Stimulated activated CD4-positive, alpha-beta T cell treated with anti-CD3 and anti-CD28 coated beads, TNF-alpha, amount 100 ng/mL, for 4 hours (primary cell): ENCODE data around the gene PKMYT1.
"Not testable (repeated sequence)": the region's sequence is repeated elsewhere in the genome, so short reads cannot be mapped to it uniquely, and the experiment has no call there.

ENCODE experiments used
- DNase-seq, 3 experiments: peaks; one replicate each; pipeline ENCODE4 v3.0.0-alpha.2; 2020; ENCODE audit warnings: low read depth in 3 of 3

PKMYT1 gene

GRCh38 chr16:2960183-2961010 lies 19.8 kb downstream of the PKMYT1 start:
- no peak for DNase-seq

DNA sequence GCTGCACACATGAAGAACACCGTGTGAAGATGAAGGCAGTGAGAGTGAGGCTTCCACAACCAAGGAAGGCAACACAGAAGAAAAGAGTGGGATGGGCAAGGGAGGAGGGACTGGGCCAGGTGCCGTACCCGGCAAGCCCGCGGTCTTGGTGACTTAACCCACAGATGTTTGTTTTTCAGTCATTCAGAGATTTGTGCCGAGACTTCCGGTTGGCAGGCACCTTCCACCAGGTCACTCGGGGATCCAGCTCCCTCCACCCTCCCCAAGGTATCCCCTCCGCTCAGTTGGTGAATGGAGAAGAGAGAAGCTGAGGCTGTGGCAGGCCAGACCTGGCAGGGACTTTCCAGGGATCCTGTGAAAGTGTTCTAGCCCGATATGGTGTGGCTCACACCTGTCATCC lies 21.0 kb downstream of the PKMYT1 start:
- DNase-seq = no peak

DNA sequence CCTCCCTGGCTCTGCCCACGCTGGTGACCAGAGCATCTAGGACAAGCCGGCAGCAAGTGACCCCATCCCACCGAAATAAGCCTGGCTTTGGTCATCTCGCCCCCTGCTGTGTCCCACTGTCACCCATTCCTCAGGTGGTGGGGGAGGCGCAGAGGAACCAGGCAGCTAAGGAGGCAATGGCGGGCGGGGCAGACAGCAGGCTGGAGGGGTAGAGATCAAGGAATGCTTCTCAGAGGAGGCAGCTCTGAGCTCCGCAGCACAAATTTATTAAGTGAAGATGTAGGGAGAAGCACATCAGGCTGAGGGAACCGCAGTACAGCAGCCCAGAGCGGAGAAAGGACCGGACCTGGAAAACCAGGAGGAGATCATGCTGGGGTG lies 23.7 kb downstream of the PKMYT1 start:
- DNase-seq = no peak

GRCh38 chr16:2955779-2956578 lies 24.3 kb downstream of the PKMYT1 start:
- no peak for DNase-seq

GRCh38 chr16:2955438-2955778 lies 24.8 kb downstream of the PKMYT1 start:
- DNase-seq = no peak

DNA sequence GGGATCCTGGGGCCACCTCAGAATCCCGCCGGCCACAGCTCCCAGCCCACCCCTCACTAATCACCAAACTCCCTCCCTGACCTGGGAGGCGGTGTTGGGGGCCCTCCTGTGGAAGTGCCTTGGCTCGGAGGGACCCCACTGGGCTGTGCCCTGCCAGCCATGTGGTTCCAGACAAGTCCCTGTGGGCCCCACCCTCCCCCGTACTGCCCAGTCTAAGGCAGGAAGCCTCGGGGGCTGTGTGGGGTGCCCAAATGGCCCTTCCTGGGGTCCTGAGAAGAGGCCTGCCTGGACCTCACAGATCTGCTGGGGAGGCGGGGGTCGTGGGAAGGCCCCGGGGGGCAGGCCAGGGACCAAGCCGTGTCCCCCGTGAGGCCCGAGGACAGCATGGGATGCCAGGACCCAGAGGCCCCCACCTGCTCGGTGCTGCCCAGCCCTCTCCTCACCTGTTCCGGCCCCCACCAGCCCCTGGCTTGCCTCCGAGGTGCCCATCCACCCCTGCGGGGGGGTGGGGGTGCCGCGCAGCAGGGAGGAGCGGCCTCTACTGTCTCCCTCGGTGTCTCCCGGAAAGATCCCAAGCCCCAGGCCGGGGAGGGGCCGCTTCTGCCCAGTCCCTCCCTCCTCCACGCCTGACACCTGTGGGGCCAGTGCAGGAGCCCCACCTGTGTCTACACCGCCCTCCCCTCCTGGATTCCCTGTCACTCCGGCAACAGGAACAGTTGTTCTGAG lies 25.4 kb downstream of the PKMYT1 start:
- no peak for DNase-seq

DNA sequence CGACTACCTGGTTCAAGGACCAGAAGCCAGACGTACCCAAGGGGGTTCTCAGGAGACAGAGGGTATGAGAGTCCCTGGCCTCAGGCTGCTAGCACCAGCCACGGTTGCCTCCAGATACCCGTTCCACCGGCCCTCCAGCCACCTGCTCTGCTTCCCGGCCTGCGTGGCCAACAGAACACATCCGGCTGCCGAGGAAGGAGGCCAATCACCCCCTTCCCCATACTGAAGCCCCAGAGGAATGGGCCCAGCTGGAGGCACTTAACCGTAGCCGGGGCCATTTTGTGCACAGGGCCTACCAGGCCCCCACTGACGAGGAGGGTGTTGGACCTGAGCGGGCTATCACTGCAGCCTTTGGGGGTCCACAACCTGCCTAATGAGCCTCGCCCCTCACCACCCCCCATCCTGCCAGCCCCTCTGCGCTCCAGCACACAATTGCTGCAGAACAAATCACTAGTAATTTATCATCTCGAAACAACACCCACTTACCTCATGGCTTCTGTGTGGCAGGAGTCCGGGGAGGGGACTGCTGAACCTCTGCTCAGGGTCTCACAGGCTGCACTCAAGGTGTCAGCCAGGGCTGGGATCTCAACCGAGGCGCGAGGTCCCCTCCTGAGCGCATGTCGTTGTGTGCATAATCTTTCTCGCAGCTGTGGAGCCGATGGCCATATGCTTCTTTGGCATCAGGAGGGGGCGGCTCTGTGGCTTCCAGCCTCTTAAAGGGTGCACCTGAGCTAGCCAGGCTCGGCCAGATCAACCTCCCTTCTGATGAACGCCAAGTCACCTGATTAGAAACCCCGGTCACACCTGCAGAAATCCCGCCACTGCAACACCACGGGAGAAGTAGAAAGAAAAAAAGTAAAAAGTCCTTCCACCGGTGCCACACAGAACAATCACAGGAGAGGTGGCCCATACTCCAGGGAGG lies 26.3 kb downstream of the PKMYT1 start:
- DNase-seq = no peak

DNA sequence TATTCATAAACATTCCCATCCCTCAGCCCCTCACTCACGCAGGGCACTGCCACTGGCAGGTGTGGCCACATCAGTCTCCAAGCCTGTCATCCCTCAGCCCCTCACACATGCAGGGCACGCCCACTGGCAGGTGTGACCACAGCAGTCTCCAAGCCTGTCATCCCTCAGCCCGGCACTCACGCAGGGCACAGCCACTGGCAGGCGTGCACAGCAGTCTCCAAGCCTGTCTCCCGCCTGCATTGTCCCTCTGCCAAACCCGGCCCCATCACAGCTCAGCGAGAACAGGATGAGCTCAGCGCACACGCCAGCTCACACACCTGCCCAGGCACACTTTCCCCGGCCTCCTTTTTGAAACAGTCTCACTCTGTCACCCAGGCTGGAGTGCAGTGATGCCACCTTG lies 27.6 kb downstream of the PKMYT1 start:
- no peak for DNase-seq

- no peak for DNase-seq
Measured at GRCh38 chr16:2950773-2951172, 29.5 kb downstream of the PKMYT1 start.

GRCh38 chr16:2950353-2950724 lies 29.9 kb downstream of the PKMYT1 start:
- no peak for DNase-seq

- DNase-seq = no peak
Measured at GRCh38 chr16:2949705-2950352, 30.4 kb downstream of the PKMYT1 start.

- DNase-seq = no peak
Measured at GRCh38 chr16:2948807-2949704, 31.2 kb downstream of the PKMYT1 start.

DNA sequence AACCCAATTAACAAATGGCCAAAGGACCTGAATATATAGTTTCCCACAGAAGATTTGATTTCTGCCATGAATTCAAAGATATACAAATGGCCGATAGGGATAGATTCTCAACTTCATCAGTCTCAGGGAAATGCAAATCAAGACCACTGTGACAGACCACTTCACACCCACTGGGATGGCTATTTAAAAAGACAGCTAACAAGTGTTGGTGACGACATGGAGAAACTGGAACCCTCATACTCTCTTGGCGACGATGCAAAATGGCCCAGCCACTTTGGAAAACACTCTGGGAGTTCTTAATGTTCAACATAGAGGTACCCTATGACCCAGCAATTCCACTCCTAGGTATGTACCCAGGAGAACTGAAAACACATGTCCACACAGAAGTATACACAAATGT lies 33.6 kb downstream of the PKMYT1 start:
- DNase-seq = no peak

GRCh38 chr16:2943716-2944115 lies 36.5 kb downstream of the PKMYT1 start:
- not testable (repeated sequence) for DNase-seq

GRCh38 chr16:2942045-2942444 lies 38.2 kb downstream of the PKMYT1 start:
- no peak for DNase-seq

- DNase-seq = no peak
Measured at GRCh38 chr16:2939968-2940367, 40.3 kb downstream of the PKMYT1 start.

DNA sequence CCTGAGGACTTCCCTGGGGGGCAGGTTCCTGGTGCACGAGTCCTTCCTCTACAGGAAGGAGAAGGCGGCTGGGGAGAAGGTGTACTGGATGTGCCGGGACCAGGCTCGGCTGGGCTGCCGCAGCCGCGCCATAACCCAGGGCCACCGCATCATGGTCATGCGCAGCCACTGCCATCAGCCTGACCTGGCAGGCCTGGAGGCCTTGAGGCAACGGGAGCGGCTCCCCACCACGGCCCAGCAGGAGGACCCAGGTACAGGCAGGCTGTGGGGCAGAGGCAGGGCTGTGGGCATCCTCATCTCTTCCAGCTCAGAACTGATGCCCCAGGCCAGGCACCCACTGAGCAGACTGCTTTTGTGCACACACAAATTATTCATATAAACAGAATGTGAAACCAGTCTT lies 42.0 kb downstream of the PKMYT1 start:
- no peak for DNase-seq

DNA sequence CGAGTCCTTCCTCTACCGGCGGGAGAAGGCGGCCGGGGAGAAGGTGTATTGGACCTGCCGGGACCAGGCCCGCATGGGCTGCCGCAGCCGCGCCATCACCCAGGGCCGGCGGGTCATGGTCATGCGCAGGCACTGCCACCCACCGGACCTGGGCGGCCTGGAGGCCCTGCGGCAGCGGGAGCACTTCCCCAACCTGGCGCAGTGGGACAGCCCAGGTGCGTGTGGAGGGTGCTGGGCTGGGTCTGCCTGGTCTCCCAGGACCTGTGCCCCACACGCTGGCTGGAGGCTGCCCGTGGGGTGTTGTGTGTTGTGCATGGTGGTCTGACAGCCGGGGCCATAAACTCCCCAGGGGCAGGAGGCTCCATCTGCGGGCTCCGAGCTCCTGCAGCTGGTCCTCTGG lies 43.1 kb downstream of the PKMYT1 start:
- no peak for DNase-seq

- no peak for DNase-seq
Measured at GRCh38 chr16:2936436-2937011, 43.7 kb downstream of the PKMYT1 start.

DNA sequence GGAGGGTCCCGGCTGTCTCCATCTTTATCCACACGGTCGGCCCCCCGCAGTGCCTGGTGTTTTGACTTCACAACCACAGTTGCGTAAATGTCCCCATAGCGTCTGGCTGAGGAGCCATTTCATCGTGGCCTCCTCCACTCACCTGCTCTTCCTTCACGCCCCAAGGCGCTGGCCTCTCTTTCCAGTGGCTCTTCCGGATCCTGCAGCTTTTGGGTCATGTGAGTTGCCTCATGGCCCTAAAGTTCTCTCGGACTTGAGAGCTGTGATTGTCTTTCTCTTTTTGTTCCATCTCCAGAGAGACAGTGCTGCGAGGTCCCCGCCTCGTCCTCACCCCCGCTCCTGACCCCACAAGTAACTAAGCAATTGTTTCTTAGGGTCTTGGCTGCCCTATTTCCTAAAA lies 45.8 kb downstream of the PKMYT1 start:
- no peak for DNase-seq
